Uterus (tissue), 2 donors: Measurements from ENCODE around the gene CYBC1.

Experiments
- POLR2A ChIP-seq, 2 donors: fragments of 450-650 bp; IDR thresholded peaks; one replicate each; pipeline ENCODE4 v1.6.1; 2016; ENCODE audit warnings: antibody characterized with exemption in 2 of 2, mild to moderate bottlenecking in 1 of 2, moderate library complexity in 1 of 2
- TF ChIP-seq, protein P1 (sequence below), 4 experiments: fragments of 200-600 bp in 2 of 4; fragments of 450-650 bp in 2 of 4; sonication (generic) in 2 of 4; IDR thresholded peaks; one replicate each; pipeline ENCODE4 v1.5.1; 2016 to 2019; ENCODE audit warnings: antibody characterized with exemption in 4 of 4, mild to moderate bottlenecking in 2 of 4, moderate library complexity in 1 of 4

DNA sequence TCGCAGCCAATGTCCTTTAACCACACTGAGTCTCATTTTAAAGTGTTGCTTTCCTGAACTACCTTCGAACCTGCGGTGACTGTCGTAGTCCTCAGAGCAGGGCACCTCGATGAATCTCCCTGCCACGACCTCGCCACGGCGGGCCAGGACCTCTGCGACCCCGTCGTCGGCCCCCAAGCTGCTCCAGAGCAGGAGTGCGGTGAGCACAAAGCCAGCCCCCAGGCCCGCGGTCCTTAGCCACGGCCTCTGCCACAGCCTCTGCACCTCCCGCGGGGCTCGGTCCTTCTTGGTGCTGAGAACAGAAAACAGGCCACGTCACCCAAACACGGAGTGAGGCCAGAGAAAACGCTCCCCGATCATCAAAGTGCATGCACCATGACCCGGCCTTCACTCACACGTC, 35.2 kb downstream of the CYBC1 start:
- TF ChIP-seq, protein P1, sequence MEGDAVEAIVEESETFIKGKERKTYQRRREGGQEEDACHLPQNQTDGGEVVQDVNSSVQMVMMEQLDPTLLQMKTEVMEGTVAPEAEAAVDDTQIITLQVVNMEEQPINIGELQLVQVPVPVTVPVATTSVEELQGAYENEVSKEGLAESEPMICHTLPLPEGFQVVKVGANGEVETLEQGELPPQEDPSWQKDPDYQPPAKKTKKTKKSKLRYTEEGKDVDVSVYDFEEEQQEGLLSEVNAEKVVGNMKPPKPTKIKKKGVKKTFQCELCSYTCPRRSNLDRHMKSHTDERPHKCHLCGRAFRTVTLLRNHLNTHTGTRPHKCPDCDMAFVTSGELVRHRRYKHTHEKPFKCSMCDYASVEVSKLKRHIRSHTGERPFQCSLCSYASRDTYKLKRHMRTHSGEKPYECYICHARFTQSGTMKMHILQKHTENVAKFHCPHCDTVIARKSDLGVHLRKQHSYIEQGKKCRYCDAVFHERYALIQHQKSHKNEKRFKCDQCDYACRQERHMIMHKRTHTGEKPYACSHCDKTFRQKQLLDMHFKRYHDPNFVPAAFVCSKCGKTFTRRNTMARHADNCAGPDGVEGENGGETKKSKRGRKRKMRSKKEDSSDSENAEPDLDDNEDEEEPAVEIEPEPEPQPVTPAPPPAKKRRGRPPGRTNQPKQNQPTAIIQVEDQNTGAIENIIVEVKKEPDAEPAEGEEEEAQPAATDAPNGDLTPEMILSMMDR (IDR thresholded peaks at IDR 0.05): no peak
- no peak for TF ChIP-seq POLR2A (IDR thresholded peaks at IDR 0.05)
